Left ventricle myocardium inferior (tissue), 1 donor: ENCODE results near the gene DAPK1. TPM values are rescaled to one million over a fixed set of nuclear protein-coding genes. Genes with fewer than 3 reads are reported as not detected.

Source experiments
- DNase-seq: peaks from one replicate; pipeline ENCODE4 v3.0.0-alpha.2; 2020
- H3K27ac ChIP-seq: fragments of 200-600 bp; replicated peaks from 2 replicates; pipeline ENCODE4 v1.8.0; 2021
- H3K27me3 ChIP-seq: fragments of 200-600 bp; 2 replicates; pipeline ENCODE4 v1.8.0; 2021; ENCODE audit warnings: low read depth
- H3K36me3 ChIP-seq: fragments of 200-600 bp; 2 replicates; pipeline ENCODE4 v1.8.0; 2021
- H3K4me1 ChIP-seq: fragments of 200-600 bp; 2 replicates; pipeline ENCODE4 v1.8.0; 2021
- H3K4me3 ChIP-seq: fragments of 200-600 bp; 2 replicates; pipeline ENCODE4 v1.8.0; 2021; ENCODE audit warnings: mild to moderate bottlenecking, moderate library complexity
- H3K9me3 ChIP-seq: fragments of 200-600 bp; replicated peaks from 2 replicates; pipeline ENCODE4 v1.8.0; 2021
- intact Hi-C: fragments of 100-400 bp; cut with micrococcal nuclease; formaldehyde crosslinking; loops from one replicate; pipeline ENCODE4 v1.11.0; 2022
- total RNA-seq: library from RNA; stranded (reverse); fragmentation: NEBNext Ultra II Directional; extraction: Animal tissue kit (Norgen Biotek cat#: 25700); gene quantifications from one replicate; pipeline ENCODE4 v1.2.1, GENCODE V29; 2021
- TF ChIP-seq, protein P1 (sequence below): fragments of 200-600 bp; IDR thresholded peaks from 2 replicates; pipeline ENCODE4 v1.8.0; 2021; ENCODE audit warnings: antibody characterized with exemption, mild to moderate bottlenecking, borderline replicate concordance
- donor health status: DM: no; HTN: yes; CAD: no; lungs with severe emphysema.

The DAPK1 gene
- total RNA-seq, 1 donor from 2014 or later = 5.5 TPM

- no peaks in the 10 kb centered on the region for H3K36me3 ChIP-seq
- H3K4me1 ChIP-seq = peaks cover 47% of the 10 kb centered on the region
- peak overlapping the region; percentile 49 for H3K4me3 ChIP-seq
- no peaks in the 10 kb centered on the region for H3K27me3 ChIP-seq
- DNase-seq = peak; percentile 62
- peak overlapping the region; percentile 72 for H3K27ac ChIP-seq
- intact Hi-C loops = no loop called here
- no peaks in the 10 kb centered on the region for H3K9me3 ChIP-seq
- TF ChIP-seq, protein P1, sequence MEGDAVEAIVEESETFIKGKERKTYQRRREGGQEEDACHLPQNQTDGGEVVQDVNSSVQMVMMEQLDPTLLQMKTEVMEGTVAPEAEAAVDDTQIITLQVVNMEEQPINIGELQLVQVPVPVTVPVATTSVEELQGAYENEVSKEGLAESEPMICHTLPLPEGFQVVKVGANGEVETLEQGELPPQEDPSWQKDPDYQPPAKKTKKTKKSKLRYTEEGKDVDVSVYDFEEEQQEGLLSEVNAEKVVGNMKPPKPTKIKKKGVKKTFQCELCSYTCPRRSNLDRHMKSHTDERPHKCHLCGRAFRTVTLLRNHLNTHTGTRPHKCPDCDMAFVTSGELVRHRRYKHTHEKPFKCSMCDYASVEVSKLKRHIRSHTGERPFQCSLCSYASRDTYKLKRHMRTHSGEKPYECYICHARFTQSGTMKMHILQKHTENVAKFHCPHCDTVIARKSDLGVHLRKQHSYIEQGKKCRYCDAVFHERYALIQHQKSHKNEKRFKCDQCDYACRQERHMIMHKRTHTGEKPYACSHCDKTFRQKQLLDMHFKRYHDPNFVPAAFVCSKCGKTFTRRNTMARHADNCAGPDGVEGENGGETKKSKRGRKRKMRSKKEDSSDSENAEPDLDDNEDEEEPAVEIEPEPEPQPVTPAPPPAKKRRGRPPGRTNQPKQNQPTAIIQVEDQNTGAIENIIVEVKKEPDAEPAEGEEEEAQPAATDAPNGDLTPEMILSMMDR = no peak
Measured at GRCh38 chr9:87592554-87593358, 95.1 kb downstream of the DAPK1 start.

DNA sequence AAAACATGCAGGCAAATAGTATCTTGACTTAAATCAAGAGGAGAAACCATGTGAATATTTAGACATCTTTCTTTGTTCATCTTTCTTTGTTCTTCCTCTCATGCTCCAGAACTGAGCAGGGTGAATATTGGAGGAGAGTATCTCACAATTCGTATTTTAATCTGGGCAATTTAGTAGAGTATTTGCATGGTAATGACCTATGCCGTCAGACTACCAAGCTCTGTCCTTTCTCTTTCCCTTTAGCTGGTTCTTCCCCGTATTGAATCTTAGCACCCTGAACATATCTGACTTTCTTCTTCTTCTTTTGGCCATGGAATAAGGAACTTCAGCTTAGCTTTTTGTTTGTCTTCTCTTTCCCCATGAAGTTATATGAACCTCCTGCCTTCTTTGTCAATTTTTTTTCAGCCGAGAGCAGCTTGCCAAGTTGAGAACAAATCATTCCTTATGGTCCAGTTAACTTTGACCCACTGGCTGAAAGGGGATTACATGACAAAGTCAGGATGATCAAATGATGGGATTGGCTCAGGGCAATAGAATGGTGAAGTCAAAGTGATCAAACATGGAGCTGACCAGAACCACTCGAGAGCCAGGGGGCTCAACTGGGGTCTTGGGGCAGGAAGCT lies 95.8 kb downstream of the DAPK1 start:
- H3K4me3 ChIP-seq = no peak overlapping the region
- intact Hi-C loops = no loop called here
- no peaks in the 10 kb centered on the region for H3K9me3 ChIP-seq
- H3K4me1 ChIP-seq = peaks cover 54% of the 10 kb centered on the region
- no peak for DNase-seq
- H3K36me3 ChIP-seq = no peaks in the 10 kb centered on the region
- no peaks in the 10 kb centered on the region for H3K27me3 ChIP-seq
- H3K27ac ChIP-seq = peak overlapping the region; percentile 72
- TF ChIP-seq, protein P1 = no peak

DNA sequence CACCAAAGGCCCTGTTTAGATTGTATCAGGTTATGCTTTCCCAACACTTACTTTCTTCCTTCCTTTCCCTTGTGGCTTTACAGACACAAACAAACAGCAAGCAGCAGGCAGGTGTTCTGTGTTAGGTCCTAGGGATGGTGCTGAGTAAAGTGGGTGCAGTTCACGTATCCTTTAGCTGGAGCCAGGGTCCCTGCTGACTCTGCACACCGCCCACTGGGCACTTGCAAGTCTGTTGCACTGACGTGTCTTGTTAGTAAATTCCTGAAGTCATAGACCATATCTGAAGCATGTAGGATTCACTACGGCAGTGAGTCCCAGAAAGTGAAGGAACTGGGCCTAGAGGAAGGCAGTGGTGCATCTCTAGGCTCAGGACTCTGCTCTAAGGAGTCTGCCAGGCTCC lies 96.5 kb downstream of the DAPK1 start:
- intact Hi-C loops = no loop called here
- Histone ChIP-seq H3K9me3 (no peaks in the 10 kb centered on the region), H3K4me1 (peaks cover 58% of the 10 kb centered on the region), H3K27ac (no peak overlapping the region), H3K27me3 (no peaks in the 10 kb centered on the region), H3K36me3 (no peaks in the 10 kb centered on the region), H3K4me3 (no peak overlapping the region)
- DNase-seq = no peak
- TF ChIP-seq, protein P1 = no peak

GRCh38 chr9:87594662-87595061 lies 97.0 kb downstream of the DAPK1 start:
- no peak overlapping the region for H3K4me3 ChIP-seq
- peaks cover 61% of the 10 kb centered on the region for H3K4me1 ChIP-seq
- no peaks in the 10 kb centered on the region for H3K9me3 ChIP-seq
- DNase-seq = no peak
- no peaks in the 10 kb centered on the region for H3K27me3 ChIP-seq
- no peak overlapping the region for H3K27ac ChIP-seq
- TF ChIP-seq, protein P1 = no peak
- intact Hi-C loops = no loop called here
- no peaks in the 10 kb centered on the region for H3K36me3 ChIP-seq

DNA sequence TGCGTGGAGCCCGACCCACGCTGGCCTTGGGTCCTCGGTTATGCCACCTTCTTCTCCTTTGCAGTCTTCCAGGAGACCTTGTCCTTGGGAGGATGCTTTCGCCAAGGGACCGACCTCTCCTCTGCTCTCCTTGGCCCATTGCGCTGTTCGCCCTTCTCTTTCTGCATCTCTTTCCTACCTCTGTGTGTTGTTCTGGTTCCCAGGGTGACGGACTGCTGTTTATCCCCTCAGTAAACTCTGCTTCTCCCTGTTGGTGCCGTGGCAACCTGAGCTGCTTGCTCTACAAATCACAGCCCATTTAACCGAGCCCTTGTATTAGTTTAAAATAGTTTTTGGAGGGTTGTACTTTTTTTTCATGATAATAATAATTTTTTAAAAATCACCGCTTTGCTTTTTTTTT lies 97.9 kb downstream of the DAPK1 start:
- Histone ChIP-seq H3K27ac (no peak overlapping the region), H3K36me3 (no peaks in the 10 kb centered on the region), H3K4me3 (no peak overlapping the region), H3K27me3 (no peaks in the 10 kb centered on the region), H3K4me1 (peaks cover 71% of the 10 kb centered on the region), H3K9me3 (no peaks in the 10 kb centered on the region)
- TF ChIP-seq, protein P1 = no peak
- no peak for DNase-seq
- intact Hi-C loops = no loop called here
